SU-DHL-6 (cell line): ENCODE data around the gene OR10G4.

Experiments
- H2AFZ ChIP-seq: fragments of 200-600 bp; sonication (generic); 2 replicates; pipeline ENCODE4 v1.6.1; 2014; ENCODE audit warnings: low read depth, mild to moderate bottlenecking, moderate library complexity, mixed read lengths, antibody characterized with exemption, low read length; ENCODE audit not compliant: severe bottlenecking
- H3F3A ChIP-seq: fragments of 200-600 bp; shearing (Covaris generic); 2 replicates; pipeline ENCODE4 v1.6.0; 2016; ENCODE audit warnings: antibody characterized with exemption, mild to moderate bottlenecking; ENCODE audit not compliant: insufficient read depth
- H3K27ac ChIP-seq: fragments of 200-600 bp; sonication (generic); 2 replicates; pipeline ENCODE4 v1.5.1; 2016; ENCODE audit warnings: low read depth, mild to moderate bottlenecking, low read length, moderate library complexity, mixed read lengths
- H3K27me3 ChIP-seq: fragments of 200-600 bp; sonication (generic), shearing (Covaris generic); 2 replicates; pipeline ENCODE4 v1.6.0; 2014; ENCODE audit warnings: mild to moderate bottlenecking, low read length
- H3K36me3 ChIP-seq: fragments of 200-600 bp; sonication (generic); 2 replicates; pipeline ENCODE4 v1.6.1; 2014; ENCODE audit warnings: mild to moderate bottlenecking, low read length, mixed read lengths
- H3K4me2 ChIP-seq: fragments of 300-600, 200-600 bp; shearing (Covaris generic), sonication (generic); 2 replicates; pipeline ENCODE4 v1.6.0; 2014; ENCODE audit warnings: low read length, low read depth, mild to moderate bottlenecking; ENCODE audit not compliant: poor library complexity, severe bottlenecking
- H3K4me3 ChIP-seq: fragments of 200-600 bp; sonication (generic); 2 replicates; pipeline ENCODE4 v1.5.1; 2014; ENCODE audit warnings: antibody characterized with exemption, low read length, mild to moderate bottlenecking, mixed read lengths; ENCODE audit not compliant: insufficient read depth, poor library complexity, severe bottlenecking
- H3K79me2 ChIP-seq: fragments of 200-600 bp; sonication (generic); 2 replicates; pipeline ENCODE4 v1.6.1; 2014; ENCODE audit warnings: mild to moderate bottlenecking, low read length, moderate library complexity; ENCODE audit not compliant: insufficient read depth
- H3K9ac ChIP-seq: fragments of 200-600 bp; sonication (generic); 2 replicates; pipeline ENCODE4 v1.7.0; 2014; ENCODE audit warnings: mild to moderate bottlenecking, low read length
- H3K9me2 ChIP-seq: fragments of 200-600 bp; sonication (generic); replicated peaks from 2 replicates; pipeline ENCODE4 v1.6.1; 2014; ENCODE audit warnings: low read length; ENCODE audit not compliant: insufficient read depth
- H3K9me3 ChIP-seq: fragments of 200-600 bp; sonication (generic); 2 replicates; pipeline ENCODE4 v1.6.1; 2014; ENCODE audit warnings: low read length, mixed read lengths; ENCODE audit not compliant: insufficient read depth
- H4K20me1 ChIP-seq: fragments of 200-600 bp; sonication (generic); 2 replicates; pipeline ENCODE4 v1.6.1; 2014; ENCODE audit warnings: low read depth, mild to moderate bottlenecking, antibody characterized with exemption, low read length, moderate library complexity, mixed read lengths
- EZH2phosphoT487 ChIP-seq: fragments of 200-600 bp; sonication (generic), shearing (Covaris generic); conservative IDR thresholded peaks from 2 replicates; pipeline ENCODE4 v1.6.1; 2018; ENCODE audit warnings: mild to moderate bottlenecking, antibody characterized with exemption, low read length, moderate library complexity, mixed read lengths
- TF ChIP-seq, protein P1 (sequence below): fragments of 200-600 bp; sonication (generic); IDR thresholded peaks from one replicate; pipeline ENCODE4 v1.5.1; 2017; ENCODE audit warnings: antibody characterized with exemption, mild to moderate bottlenecking, low read length, moderate library complexity; ENCODE audit not compliant: insufficient read depth, poor library complexity, severe bottlenecking

OR10G4 gene

DNA sequence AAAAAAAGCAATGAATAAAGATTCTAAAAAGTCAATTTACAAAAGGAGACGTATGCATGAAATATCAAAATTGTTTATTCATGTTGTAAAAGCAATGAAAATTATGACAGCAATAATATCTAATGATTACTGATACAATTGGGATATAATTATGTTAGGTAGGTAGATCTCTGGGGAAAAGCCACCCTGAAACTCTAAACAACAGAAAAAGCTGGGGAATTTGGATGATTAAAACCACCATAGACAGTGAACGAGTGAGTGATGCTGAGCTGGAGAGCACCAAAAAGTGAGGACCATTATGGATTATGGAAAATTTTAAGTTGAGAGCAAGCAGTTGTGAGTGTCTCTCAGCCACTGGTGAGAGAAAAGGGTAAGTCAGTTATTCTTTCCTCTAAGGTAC is 13.7 kb downstream of the OR10G4 start, which contains the start of gene OR10G8:
TSS of gene OR10G8 (plus strand) at position 301 of the 400 bp plus-strand sequence. CDS start 2,825 bp downstream, outside the sequence.
- Histone ChIP-seq H2AFZ (no peak within 1 kb of the TSS), H3F3A (no peaks in the 10 kb centered on the region), H3K27me3 (no peaks in the 10 kb centered on the region), H3K9me3 (no peaks in the 10 kb centered on the region), H4K20me1 (no peaks in the 10 kb centered on the region), H3K79me2 (no peaks in the 10 kb centered on the region), H3K4me3 (no peak within 1 kb of the TSS), H3K9ac (no peak within 1 kb of the TSS), H3K9me2 (no peaks in the 10 kb centered on the region), H3K36me3 (no peaks in the 10 kb centered on the region), H3K27ac (no peak within 1 kb of the TSS), H3K4me2 (no peak within 1 kb of the TSS)
- no peak for TF ChIP-seq EZH2phosphoT487
- TF ChIP-seq, protein P1, sequence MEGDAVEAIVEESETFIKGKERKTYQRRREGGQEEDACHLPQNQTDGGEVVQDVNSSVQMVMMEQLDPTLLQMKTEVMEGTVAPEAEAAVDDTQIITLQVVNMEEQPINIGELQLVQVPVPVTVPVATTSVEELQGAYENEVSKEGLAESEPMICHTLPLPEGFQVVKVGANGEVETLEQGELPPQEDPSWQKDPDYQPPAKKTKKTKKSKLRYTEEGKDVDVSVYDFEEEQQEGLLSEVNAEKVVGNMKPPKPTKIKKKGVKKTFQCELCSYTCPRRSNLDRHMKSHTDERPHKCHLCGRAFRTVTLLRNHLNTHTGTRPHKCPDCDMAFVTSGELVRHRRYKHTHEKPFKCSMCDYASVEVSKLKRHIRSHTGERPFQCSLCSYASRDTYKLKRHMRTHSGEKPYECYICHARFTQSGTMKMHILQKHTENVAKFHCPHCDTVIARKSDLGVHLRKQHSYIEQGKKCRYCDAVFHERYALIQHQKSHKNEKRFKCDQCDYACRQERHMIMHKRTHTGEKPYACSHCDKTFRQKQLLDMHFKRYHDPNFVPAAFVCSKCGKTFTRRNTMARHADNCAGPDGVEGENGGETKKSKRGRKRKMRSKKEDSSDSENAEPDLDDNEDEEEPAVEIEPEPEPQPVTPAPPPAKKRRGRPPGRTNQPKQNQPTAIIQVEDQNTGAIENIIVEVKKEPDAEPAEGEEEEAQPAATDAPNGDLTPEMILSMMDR, result no peak

DNA sequence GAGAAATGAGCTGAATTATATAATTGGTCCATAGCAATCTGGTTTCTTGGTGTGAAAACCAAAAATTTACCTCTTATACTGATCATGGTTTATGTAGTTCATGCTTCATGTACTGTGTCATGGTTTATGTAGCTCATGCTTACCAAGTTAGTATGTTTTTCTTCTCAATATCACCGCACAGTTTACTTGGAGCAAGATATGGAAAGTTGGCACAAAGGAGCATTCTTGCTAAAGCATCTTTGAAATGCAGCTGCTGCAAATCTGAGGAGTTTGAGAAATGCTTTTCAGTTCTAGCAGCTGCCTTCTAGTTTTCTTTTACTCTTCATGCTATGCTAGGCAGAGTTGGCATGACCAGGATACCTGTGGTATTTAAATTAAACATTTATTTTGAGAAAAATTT is 23.9 kb downstream of the OR10G4 start:
- no peaks in the 10 kb centered on the region for H3K36me3 ChIP-seq
- H3K27me3 ChIP-seq, result no peaks in the 10 kb centered on the region
- TF ChIP-seq EZH2phosphoT487, result no peak
- TF ChIP-seq, protein P1, result no peak
- H4K20me1 ChIP-seq, result no peaks in the 10 kb centered on the region
- H3K4me3 ChIP-seq, result no peak overlapping the region
- H3F3A ChIP-seq, result no peaks in the 10 kb centered on the region
- H3K9ac ChIP-seq, result no peak overlapping the region
- H3K4me2 ChIP-seq, result no peak overlapping the region
- no peak overlapping the region for H3K27ac ChIP-seq
- H3K9me2 ChIP-seq, result no peaks in the 10 kb centered on the region
- no peaks in the 10 kb centered on the region for H3K79me2 ChIP-seq
- H2AFZ ChIP-seq, result no peak overlapping the region
- H3K9me3 ChIP-seq, result no peaks in the 10 kb centered on the region

DNA sequence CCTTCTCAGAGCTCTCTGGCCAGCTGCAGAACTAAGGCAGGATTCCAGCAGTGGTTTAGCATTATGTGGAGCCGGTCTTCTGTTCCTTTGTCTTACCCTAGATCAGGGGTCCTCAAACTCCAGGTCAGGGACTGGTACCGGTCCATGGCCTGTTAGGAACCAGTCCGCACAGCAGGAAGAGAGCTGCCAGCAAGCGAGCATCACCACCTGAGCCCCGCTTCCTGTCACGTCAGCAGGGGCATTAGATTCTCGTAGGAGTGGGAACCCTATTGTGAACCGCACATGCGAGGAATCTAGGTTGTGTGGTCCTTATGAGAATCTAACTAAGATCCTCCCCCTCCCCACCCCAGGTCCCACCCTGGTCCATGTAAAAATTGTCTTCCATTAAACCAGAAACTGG is 26.8 kb downstream of the OR10G4 start:
- Histone ChIP-seq H3K9ac (no peak overlapping the region), H3K4me3 (no peak overlapping the region), H3K9me2 (no peaks in the 10 kb centered on the region), H3K27me3 (no peaks in the 10 kb centered on the region), H3K79me2 (no peaks in the 10 kb centered on the region), H3K36me3 (no peaks in the 10 kb centered on the region), H3K27ac (no peak overlapping the region), H3K4me2 (no peak overlapping the region), H3K9me3 (no peaks in the 10 kb centered on the region), H4K20me1 (no peaks in the 10 kb centered on the region), H3F3A (no peaks in the 10 kb centered on the region), H2AFZ (no peak overlapping the region)
- no peak for TF ChIP-seq EZH2phosphoT487
- TF ChIP-seq, protein P1, result no peak
